Chondrocyte (in vitro differentiated cells): ENCODE measurements around the gene NATD1. TPM values are rescaled to one million over a fixed set of nuclear protein-coding genes. Genes with fewer than 3 reads are reported as not detected.

Experiments
- DNase-seq: peaks from one replicate; pipeline ENCODE4 v3.0.0; 2021; ENCODE audit warnings: mixed read lengths, low spot score
- H3K27ac Mint-ChIP-seq: one replicate; pipeline ENCODE4 v1.8.0; 2021; ENCODE audit warnings: mild to moderate bottlenecking, moderate library complexity, mixed read lengths; ENCODE audit not compliant: unreplicated experiment
- H3K27me3 Mint-ChIP-seq: 2 replicates; pipeline ENCODE4 v1.8.0; 2021; ENCODE audit warnings: low read depth, mixed read lengths
- H3K36me3 Mint-ChIP-seq: 2 replicates; pipeline ENCODE4 v1.8.0; 2021; ENCODE audit warnings: low read depth, mixed read lengths
- H3K4me1 Mint-ChIP-seq: 2 replicates; pipeline ENCODE4 v1.8.0; 2021; ENCODE audit warnings: low read depth, mild to moderate bottlenecking, mixed read lengths
- H3K4me3 Mint-ChIP-seq: one replicate; pipeline ENCODE4 v1.8.0; 2021; ENCODE audit warnings: mild to moderate bottlenecking, moderate library complexity, mixed read lengths; ENCODE audit not compliant: unreplicated experiment
- H3K9me3 Mint-ChIP-seq: 2 replicates; pipeline ENCODE4 v1.8.0; 2021; ENCODE audit warnings: low read depth, mixed read lengths
- CTCF ChIP-seq: fragments of 200-600 bp; sonication (generic); IDR thresholded peaks from 2 replicates; pipeline ENCODE4 v1.5.0; 2021; ENCODE audit warnings: antibody characterized with exemption, mild to moderate bottlenecking, moderate library complexity
- total RNA-seq: library from RNA; stranded (reverse); gene quantifications from 3 replicates; pipeline ENCODE4 v1.2.1, GENCODE V29; 2021

The NATD1 gene
- total RNA-seq, 1 donor from 2014 or later, result 17.2 TPM

GRCh38 chr17:21269394-21269793 is 16.2 kb upstream of the NATD1 start:
- Mint-ChIP-seq H3K9me3 (no peaks in the 10 kb centered on the region), H3K36me3 (no peaks in the 10 kb centered on the region), H3K4me3 (no peak overlapping the region), H3K4me1 (peaks cover 4% of the 10 kb centered on the region), H3K27me3 (peaks cover 3% of the 10 kb centered on the region), H3K27ac (no peak overlapping the region)
- no peak for TF ChIP-seq CTCF
- no peak for DNase-seq

GRCh38 chr17:21268596-21269188 is 15.5 kb upstream of the NATD1 start:
- no peaks in the 10 kb centered on the region for H3K36me3 Mint-ChIP-seq
- H3K27me3 Mint-ChIP-seq, result peaks cover 3% of the 10 kb centered on the region
- H3K4me3 Mint-ChIP-seq, result no peak overlapping the region
- no peak for TF ChIP-seq CTCF
- no peak overlapping the region for H3K27ac Mint-ChIP-seq
- H3K4me1 Mint-ChIP-seq, result peaks cover 3% of the 10 kb centered on the region
- no peak for DNase-seq
- H3K9me3 Mint-ChIP-seq, result no peaks in the 10 kb centered on the region

- Mint-ChIP-seq H3K36me3 (no peaks in the 10 kb centered on the region), H3K4me1 (no peaks in the 10 kb centered on the region), H3K27ac (no peak overlapping the region), H3K27me3 (peaks cover 3% of the 10 kb centered on the region), H3K4me3 (no peak overlapping the region), H3K9me3 (no peaks in the 10 kb centered on the region)
- TF ChIP-seq CTCF, result no peak
- DNase-seq, result no peak
These were observed 10.2 kb upstream of the NATD1 start for GRCh38 chr17:21263376-21263775.

GRCh38 chr17:21262259-21262993 is 9.2 kb upstream of the NATD1 start:
- Mint-ChIP-seq H3K27me3 (peaks cover 3% of the 10 kb centered on the region), H3K36me3 (no peaks in the 10 kb centered on the region), H3K9me3 (no peaks in the 10 kb centered on the region), H3K4me3 (no peak overlapping the region), H3K27ac (no peak overlapping the region), H3K4me1 (peaks cover 3% of the 10 kb centered on the region)
- no peak for DNase-seq
- no peak for TF ChIP-seq CTCF

GRCh38 chr17:21258593-21258992 is 5.4 kb upstream of the NATD1 start:
- H3K4me1 Mint-ChIP-seq, result peaks cover 5% of the 10 kb centered on the region
- H3K27ac Mint-ChIP-seq, result no peak overlapping the region
- no peak for DNase-seq
- no peaks in the 10 kb centered on the region for H3K9me3 Mint-ChIP-seq
- TF ChIP-seq CTCF, result no peak
- no peaks in the 10 kb centered on the region for H3K27me3 Mint-ChIP-seq
- no peaks in the 10 kb centered on the region for H3K36me3 Mint-ChIP-seq
- H3K4me3 Mint-ChIP-seq, result no peak overlapping the region
